HEK293 (cell line): ENCODE measurements around the gene DLK2.

Experiments used
- EGR2 ChIP-seq: fragments of 450-650 bp; formaldehyde crosslinking; IDR thresholded peaks from 2 replicates; pipeline ENCODE4 v1.5.1; 2016; ENCODE audit warnings: low read depth, missing biosample characterization, missing genetic modification characterization
- ELK4 ChIP-seq: IDR thresholded peaks from 2 replicates; pipeline ENCODE4 v1.6.1; 2011; ENCODE audit warnings: mild to moderate bottlenecking, low read depth, low read length, borderline replicate concordance
- GLIS1 ChIP-seq: fragments of 450-650 bp; formaldehyde crosslinking; IDR thresholded peaks from 2 replicates; pipeline ENCODE4 v1.5.1; 2016; ENCODE audit warnings: missing biosample characterization, missing genetic modification characterization
- KLF10 ChIP-seq: fragments of 450-650 bp; IDR thresholded peaks from 2 replicates; pipeline ENCODE4 v1.5.1; 2018; ENCODE audit warnings: missing biosample characterization, mild to moderate bottlenecking, missing genetic modification characterization
- KLF16 ChIP-seq: fragments of 450-650 bp; formaldehyde crosslinking; IDR thresholded peaks from 2 replicates; pipeline ENCODE4 v1.5.1; 2017; ENCODE audit warnings: missing biosample characterization, missing genetic modification characterization
- SCRT2 ChIP-seq: fragments of 450-650 bp; formaldehyde crosslinking; IDR thresholded peaks from 2 replicates; pipeline ENCODE4 v1.5.1; 2016; ENCODE audit warnings: missing biosample characterization, missing genetic modification characterization
- ZNF112 ChIP-seq: fragments of 450-650 bp; formaldehyde crosslinking; IDR thresholded peaks from 2 replicates; pipeline ENCODE4 v1.5.0; 2017; ENCODE audit warnings: missing biosample characterization, missing genetic modification characterization
- ZNF114 ChIP-seq: fragments of 450-650 bp; formaldehyde crosslinking; IDR thresholded peaks from 2 replicates; pipeline ENCODE4 v1.5.0; 2017; ENCODE audit warnings: missing biosample characterization, missing genetic modification characterization
- ZNF140 ChIP-seq: fragments of 450-650 bp; formaldehyde crosslinking; IDR thresholded peaks from 2 replicates; pipeline ENCODE4 v1.5.1; 2016; ENCODE audit warnings: missing biosample characterization, missing genetic modification characterization
- ZNF214 ChIP-seq: fragments of 450-650 bp; formaldehyde crosslinking; IDR thresholded peaks from 2 replicates; pipeline ENCODE4 v1.5.1; 2017; ENCODE audit warnings: missing biosample characterization, mild to moderate bottlenecking, missing genetic modification characterization, borderline replicate concordance
- ZNF23 ChIP-seq: fragments of 450-650 bp; formaldehyde crosslinking; IDR thresholded peaks from 2 replicates; pipeline ENCODE4 v1.5.1; 2016; ENCODE audit warnings: missing biosample characterization, missing genetic modification characterization, borderline replicate concordance
- ZNF24 ChIP-seq: fragments of 450-650 bp; formaldehyde crosslinking; IDR thresholded peaks from 2 replicates; pipeline ENCODE4 v1.5.1; 2016; ENCODE audit warnings: missing biosample characterization, missing genetic modification characterization
- ZNF26 ChIP-seq: fragments of 450-650 bp; formaldehyde crosslinking; IDR thresholded peaks from 2 replicates; pipeline ENCODE4 v1.5.1; 2016; ENCODE audit warnings: missing biosample characterization, missing genetic modification characterization
- ZNF416 ChIP-seq: fragments of 450-650 bp; formaldehyde crosslinking; IDR thresholded peaks from 2 replicates; pipeline ENCODE4 v1.5.1; 2016; ENCODE audit warnings: missing biosample characterization, missing genetic modification characterization
- ZNF423 ChIP-seq: fragments of 450-650 bp; formaldehyde crosslinking; IDR thresholded peaks from 2 replicates; pipeline ENCODE4 v1.5.1; 2016; ENCODE audit warnings: missing biosample characterization, missing genetic modification characterization
- ZNF510 ChIP-seq: fragments of 450-650 bp; formaldehyde crosslinking; IDR thresholded peaks from 2 replicates; pipeline ENCODE4 v1.5.1; 2018; ENCODE audit warnings: mild to moderate bottlenecking, missing genetic modification characterization, missing biosample characterization; ENCODE audit not compliant: insufficient replicate concordance
- ZNF521 ChIP-seq: fragments of 450-650 bp; formaldehyde crosslinking; IDR thresholded peaks from 2 replicates; pipeline ENCODE4 v1.5.1; 2017; ENCODE audit warnings: missing biosample characterization, mild to moderate bottlenecking, missing genetic modification characterization
- ZNF555 ChIP-seq: fragments of 450-650 bp; formaldehyde crosslinking; conservative IDR thresholded peaks from 2 replicates; pipeline ENCODE4 v1.5.1; 2017; ENCODE audit warnings: missing biosample characterization, mild to moderate bottlenecking, missing genetic modification characterization, inconsistent platforms
- ZNF585B ChIP-seq: fragments of 450-650 bp; formaldehyde crosslinking; IDR thresholded peaks from 2 replicates; pipeline ENCODE4 v1.5.1; 2016; ENCODE audit warnings: missing biosample characterization, missing genetic modification characterization
- ZNF677 ChIP-seq: fragments of 450-650 bp; IDR thresholded peaks from 2 replicates; pipeline ENCODE4 v1.5.0; 2018; ENCODE audit warnings: missing biosample characterization, mild to moderate bottlenecking, missing genetic modification characterization, moderate library complexity
- ZNF707 ChIP-seq: fragments of 450-650 bp; formaldehyde crosslinking; IDR thresholded peaks from 2 replicates; pipeline ENCODE4 v1.5.1; 2016; ENCODE audit warnings: missing biosample characterization, missing genetic modification characterization
- ZNF747 ChIP-seq: fragments of 450-650 bp; formaldehyde crosslinking; IDR thresholded peaks from 2 replicates; pipeline ENCODE4 v1.5.1; 2016; ENCODE audit warnings: missing biosample characterization, missing genetic modification characterization
- ZNF76 ChIP-seq: fragments of 450-650 bp; formaldehyde crosslinking; IDR thresholded peaks from 2 replicates; pipeline ENCODE4; 2016; ENCODE audit warnings: low read depth, missing biosample characterization, missing genetic modification characterization, borderline replicate concordance
- ZNF792 ChIP-seq: fragments of 450-650 bp; formaldehyde crosslinking; IDR thresholded peaks from 2 replicates; pipeline ENCODE4 v1.5.1; 2016; ENCODE audit warnings: missing biosample characterization, missing genetic modification characterization
- ZNF843 ChIP-seq: fragments of 450-650 bp; formaldehyde crosslinking; IDR thresholded peaks from 2 replicates; pipeline ENCODE4 v1.5.1; 2016; ENCODE audit warnings: missing biosample characterization, missing genetic modification characterization
- ZXDB ChIP-seq: fragments of 450-650 bp; formaldehyde crosslinking; IDR thresholded peaks from 2 replicates; pipeline ENCODE4 v1.5.1; 2016; ENCODE audit warnings: missing biosample characterization, missing genetic modification characterization
- TF ChIP-seq, protein P1 (sequence below): fragments of 450-650 bp; formaldehyde crosslinking; IDR thresholded peaks from 2 replicates; pipeline ENCODE4 v1.5.1; 2017; ENCODE audit warnings: missing biosample characterization, missing genetic modification characterization
- TF ChIP-seq, protein P2 (sequence below): fragments of 450-650 bp; formaldehyde crosslinking; IDR thresholded peaks from 2 replicates; pipeline ENCODE4 v1.5.1; 2016; ENCODE audit warnings: missing biosample characterization, missing genetic modification characterization, borderline replicate concordance

DLK2 gene

DNA sequence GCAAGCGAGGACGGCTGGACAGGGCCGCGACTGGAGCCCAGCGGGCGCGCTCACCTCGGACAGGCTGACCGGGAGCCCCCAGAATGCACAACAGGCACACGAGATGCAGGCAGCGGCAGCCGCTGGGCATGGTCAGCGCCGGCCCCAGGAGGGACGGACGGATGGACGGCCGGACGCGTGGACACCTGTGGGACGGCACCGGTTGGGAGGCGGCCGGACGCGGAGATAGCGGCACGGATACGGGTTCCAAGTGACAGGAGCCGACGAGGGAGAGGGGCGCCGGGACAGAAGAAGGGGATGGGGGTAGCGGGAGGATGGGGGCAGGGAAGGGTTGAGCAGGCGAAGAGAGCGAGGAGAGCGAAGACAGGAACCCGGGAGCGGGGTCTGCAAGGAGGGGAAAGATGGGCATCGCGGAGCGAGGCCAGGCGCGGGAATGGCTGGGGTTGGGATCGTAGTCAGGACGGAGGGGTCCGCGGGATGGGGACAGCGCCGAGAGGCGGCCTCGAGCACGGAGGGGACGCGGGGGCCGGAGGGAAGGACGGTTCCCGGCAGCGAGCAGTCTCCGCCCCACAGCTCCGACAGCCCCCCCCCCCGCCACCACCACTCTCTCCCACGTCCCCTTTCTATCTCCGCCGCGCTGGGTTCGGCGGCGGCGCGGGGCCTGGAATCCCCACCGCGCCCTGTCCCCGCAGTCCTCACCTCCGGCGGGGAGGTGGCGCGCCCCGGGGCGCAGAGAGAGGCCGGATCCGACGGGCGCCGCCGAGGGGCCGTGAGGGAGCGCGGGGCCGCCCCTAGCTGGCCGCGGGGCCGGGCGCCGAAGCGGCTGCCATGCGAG, 435 bp downstream of the DLK2 start (continued):
- TF ChIP-seq EGR2 (tag by site-specific recombination) (peak; percentile 38; the same call in 1 of the 2 replicates), KLF10 (tag by site-specific recombination) (no peak; the same call in 1 of the 2 replicates), ZNF585B (tag by site-specific recombination) (no peak), ZNF23 (tag by site-specific recombination) (no peak), ZNF677 (tag by site-specific recombination) (0 out of 2 replicates have a peak, but pooled peaks have one; percentile 23), ZNF112 (tag by site-specific recombination) (no peak), ELK4 (no peak), ZXDB (tag by site-specific recombination) (peak; percentile 52; the same call in 1 of the 2 replicates), ZNF521 (no peak), KLF16 (tag by site-specific recombination) (peak; percentile 65; the same call in 1 of the 2 replicates), SCRT2 (tag by site-specific recombination) (peak; percentile 100), GLIS1 (tag by site-specific recombination) (no peak; the same call in 1 of the 2 replicates), ZNF114 (tag by site-specific recombination) (no peak), ZNF747 (tag by site-specific recombination) (no peak), ZNF140 (tag by site-specific recombination) (no peak), ZNF214 (no peak), ZNF843 (0 out of 2 replicates have a peak, but pooled peaks have one; percentile 49), ZNF76 (tag by site-specific recombination) (peak; percentile 89), ZNF792 (tag by site-specific recombination) (0 out of 2 replicates have a peak, but pooled peaks have one; percentile 67), ZNF26 (tag by site-specific recombination) (no peak), ZNF707 (tag by site-specific recombination) (no peak), ZNF555 (tag by site-specific recombination) (no peak), ZNF423 (tag by site-specific recombination) (peak; percentile 32; the same call in 1 of the 2 replicates), ZNF416 (tag by site-specific recombination) (no peak), ZNF24 (tag by site-specific recombination) (0 out of 2 replicates have a peak, but pooled peaks have one; percentile 21), ZNF510 (tag by site-specific recombination) (no peak)
- TF ChIP-seq, protein P1, sequence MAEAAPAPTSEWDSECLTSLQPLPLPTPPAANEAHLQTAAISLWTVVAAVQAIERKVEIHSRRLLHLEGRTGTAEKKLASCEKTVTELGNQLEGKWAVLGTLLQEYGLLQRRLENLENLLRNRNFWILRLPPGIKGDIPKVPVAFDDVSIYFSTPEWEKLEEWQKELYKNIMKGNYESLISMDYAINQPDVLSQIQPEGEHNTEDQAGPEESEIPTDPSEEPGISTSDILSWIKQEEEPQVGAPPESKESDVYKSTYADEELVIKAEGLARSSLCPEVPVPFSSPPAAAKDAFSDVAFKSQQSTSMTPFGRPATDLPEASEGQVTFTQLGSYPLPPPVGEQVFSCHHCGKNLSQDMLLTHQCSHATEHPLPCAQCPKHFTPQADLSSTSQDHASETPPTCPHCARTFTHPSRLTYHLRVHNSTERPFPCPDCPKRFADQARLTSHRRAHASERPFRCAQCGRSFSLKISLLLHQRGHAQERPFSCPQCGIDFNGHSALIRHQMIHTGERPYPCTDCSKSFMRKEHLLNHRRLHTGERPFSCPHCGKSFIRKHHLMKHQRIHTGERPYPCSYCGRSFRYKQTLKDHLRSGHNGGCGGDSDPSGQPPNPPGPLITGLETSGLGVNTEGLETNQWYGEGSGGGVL (tag by site-specific recombination) = peak; percentile 78; the same call in 1 of the 2 replicates
- TF ChIP-seq, protein P2, sequence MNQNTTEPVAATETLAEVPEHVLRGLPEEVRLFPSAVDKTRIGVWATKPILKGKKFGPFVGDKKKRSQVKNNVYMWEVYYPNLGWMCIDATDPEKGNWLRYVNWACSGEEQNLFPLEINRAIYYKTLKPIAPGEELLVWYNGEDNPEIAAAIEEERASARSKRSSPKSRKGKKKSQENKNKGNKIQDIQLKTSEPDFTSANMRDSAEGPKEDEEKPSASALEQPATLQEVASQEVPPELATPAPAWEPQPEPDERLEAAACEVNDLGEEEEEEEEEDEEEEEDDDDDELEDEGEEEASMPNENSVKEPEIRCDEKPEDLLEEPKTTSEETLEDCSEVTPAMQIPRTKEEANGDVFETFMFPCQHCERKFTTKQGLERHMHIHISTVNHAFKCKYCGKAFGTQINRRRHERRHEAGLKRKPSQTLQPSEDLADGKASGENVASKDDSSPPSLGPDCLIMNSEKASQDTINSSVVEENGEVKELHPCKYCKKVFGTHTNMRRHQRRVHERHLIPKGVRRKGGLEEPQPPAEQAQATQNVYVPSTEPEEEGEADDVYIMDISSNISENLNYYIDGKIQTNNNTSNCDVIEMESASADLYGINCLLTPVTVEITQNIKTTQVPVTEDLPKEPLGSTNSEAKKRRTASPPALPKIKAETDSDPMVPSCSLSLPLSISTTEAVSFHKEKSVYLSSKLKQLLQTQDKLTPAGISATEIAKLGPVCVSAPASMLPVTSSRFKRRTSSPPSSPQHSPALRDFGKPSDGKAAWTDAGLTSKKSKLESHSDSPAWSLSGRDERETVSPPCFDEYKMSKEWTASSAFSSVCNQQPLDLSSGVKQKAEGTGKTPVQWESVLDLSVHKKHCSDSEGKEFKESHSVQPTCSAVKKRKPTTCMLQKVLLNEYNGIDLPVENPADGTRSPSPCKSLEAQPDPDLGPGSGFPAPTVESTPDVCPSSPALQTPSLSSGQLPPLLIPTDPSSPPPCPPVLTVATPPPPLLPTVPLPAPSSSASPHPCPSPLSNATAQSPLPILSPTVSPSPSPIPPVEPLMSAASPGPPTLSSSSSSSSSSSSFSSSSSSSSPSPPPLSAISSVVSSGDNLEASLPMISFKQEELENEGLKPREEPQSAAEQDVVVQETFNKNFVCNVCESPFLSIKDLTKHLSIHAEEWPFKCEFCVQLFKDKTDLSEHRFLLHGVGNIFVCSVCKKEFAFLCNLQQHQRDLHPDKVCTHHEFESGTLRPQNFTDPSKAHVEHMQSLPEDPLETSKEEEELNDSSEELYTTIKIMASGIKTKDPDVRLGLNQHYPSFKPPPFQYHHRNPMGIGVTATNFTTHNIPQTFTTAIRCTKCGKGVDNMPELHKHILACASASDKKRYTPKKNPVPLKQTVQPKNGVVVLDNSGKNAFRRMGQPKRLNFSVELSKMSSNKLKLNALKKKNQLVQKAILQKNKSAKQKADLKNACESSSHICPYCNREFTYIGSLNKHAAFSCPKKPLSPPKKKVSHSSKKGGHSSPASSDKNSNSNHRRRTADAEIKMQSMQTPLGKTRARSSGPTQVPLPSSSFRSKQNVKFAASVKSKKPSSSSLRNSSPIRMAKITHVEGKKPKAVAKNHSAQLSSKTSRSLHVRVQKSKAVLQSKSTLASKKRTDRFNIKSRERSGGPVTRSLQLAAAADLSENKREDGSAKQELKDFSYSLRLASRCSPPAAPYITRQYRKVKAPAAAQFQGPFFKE (tag by site-specific recombination) = 0 out of 2 replicates have a peak, but pooled peaks have one; percentile 64
